IMR-90 (cell line): ENCODE measurements around the gene NPW. TPM values are rescaled to one million over a fixed set of nuclear protein-coding genes. Genes with fewer than 3 reads are reported as not detected.

Experiments
- ATAC-seq: fragments of 200-7000 bp; cut with Tn5 transposase; 2 replicates; pipeline ENCODE4 v1.9.1; 2020; ENCODE audit warnings: low read depth, mild to moderate bottlenecking, moderate library complexity
- BruUV-seq: library from RNA; stranded (reverse); fragments of 400-500 nt; replicated peaks from 2 replicates; lab custom pipeline; 2021; lab: Mats Ljungman, UMichigan
- CTCF ChIA-PET: fragments of 300-600 bp; formaldehyde crosslinking; extraction: SDS; loops from one replicate; lab custom pipeline; 2021; ENCODE audit warnings: antibody characterized with exemption; lab: Yijun Ruan, JAX
- POLR2A ChIA-PET: fragments of 300-600 bp; sonication (Branson Sonifier 250); formaldehyde crosslinking; loops from one replicate; lab custom pipeline; 2022; ENCODE audit warnings: antibody characterized with exemption; ENCODE audit not compliant: unreplicated experiment; lab: Charles Lee
- DNase-seq: peaks from one replicate; pipeline ENCODE4 v3.0.0; 2013
- H2AFZ ChIP-seq: replicated peaks from 2 replicates; pipeline ENCODE3; 2013; ENCODE audit warnings: low read length, mild to moderate bottlenecking; ENCODE audit not compliant: poor library complexity
- H2AK5ac ChIP-seq: 2 replicates; pipeline ENCODE4 v1.6.1; 2013; ENCODE audit warnings: low read depth, low read length, inconsistent platforms
- H2AK9ac ChIP-seq: replicated peaks from 2 replicates; pipeline ENCODE3; 2013; ENCODE audit warnings: mild to moderate bottlenecking, low read depth, low read length, moderate library complexity; ENCODE audit not compliant: poor library complexity
- H2BK120ac ChIP-seq: 2 replicates; pipeline ENCODE4 v1.6.1; 2013; ENCODE audit warnings: low read depth, low read length, inconsistent platforms
- H2BK15ac ChIP-seq: 3 replicates; pipeline ENCODE4 v1.6.1; 2013; ENCODE audit warnings: low read depth, low read length, inconsistent platforms
- H2BK20ac ChIP-seq: 2 replicates; pipeline ENCODE4 v1.6.1; 2013; ENCODE audit warnings: low read depth, mild to moderate bottlenecking, inconsistent platforms, low read length, moderate library complexity
- H2BK5ac ChIP-seq: 2 replicates; pipeline ENCODE4 v1.6.1; 2013; ENCODE audit warnings: mild to moderate bottlenecking, low read depth, low read length, inconsistent platforms; ENCODE audit not compliant: poor library complexity, severe bottlenecking
- H3K14ac ChIP-seq: replicated peaks from 2 replicates; pipeline ENCODE4 v1.6.1; 2013; ENCODE audit warnings: low read depth, low read length, inconsistent platforms
- H3K18ac ChIP-seq: 2 replicates; pipeline ENCODE4 v1.6.1; 2013; ENCODE audit warnings: low read depth, low read length, control low read depth
- H3K23ac ChIP-seq: 2 replicates; pipeline ENCODE4 v1.6.1; 2013; ENCODE audit warnings: low read depth, low read length, inconsistent platforms
- H3K27ac ChIP-seq: 2 replicates; pipeline ENCODE4 v1.5.1; 2013; ENCODE audit warnings: mild to moderate bottlenecking, control low read depth, low read length; ENCODE audit not compliant: insufficient read depth
- H3K27me3 ChIP-seq: 2 replicates; pipeline ENCODE4 v1.6.1; 2013; ENCODE audit warnings: low read length; ENCODE audit not compliant: control insufficient read depth, insufficient read depth
- H3K36me3 ChIP-seq: 2 replicates; pipeline ENCODE4 v1.6.1; 2013; ENCODE audit warnings: low read length, mixed read lengths; ENCODE audit not compliant: control insufficient read depth, insufficient read depth
- H3K4ac ChIP-seq: 2 replicates; pipeline ENCODE4 v1.6.1; 2013; ENCODE audit warnings: low read depth, low read length, inconsistent platforms
- H3K4me1 ChIP-seq: 2 replicates; pipeline ENCODE4 v1.6.1; 2013; ENCODE audit warnings: low read length, mixed read lengths; ENCODE audit not compliant: control insufficient read depth, insufficient read depth
- H3K4me2 ChIP-seq: 2 replicates; pipeline ENCODE4 v1.6.1; 2013; ENCODE audit warnings: low read depth, mild to moderate bottlenecking, control low read depth, low read length, moderate library complexity
- H3K4me3 ChIP-seq: 2 replicates; pipeline ENCODE4 v1.5.1; 2013; ENCODE audit warnings: low read depth, mild to moderate bottlenecking, control low read depth, low read length, moderate library complexity; ENCODE audit not compliant: insufficient read depth
- H3K56ac ChIP-seq: 2 replicates; pipeline ENCODE4 v1.6.1; 2013; ENCODE audit warnings: low read length, inconsistent platforms; ENCODE audit not compliant: insufficient read depth; ENCODE audit errors: extremely low read depth
- H3K79me1 ChIP-seq, 2 experiments: 2 replicates each; pipeline ENCODE4 v1.6.1; 2013; ENCODE audit warnings: low read length in 2 of 2, inconsistent platforms in 1 of 2, low read depth in 1 of 2
- H3K9ac ChIP-seq: 2 replicates; pipeline ENCODE4 v1.6.1; 2013; ENCODE audit warnings: low read depth, low read length, control low read depth
- H3K9me1 ChIP-seq: 2 replicates; pipeline ENCODE4 v1.6.1; 2013; ENCODE audit warnings: low read length, inconsistent platforms; ENCODE audit not compliant: insufficient read depth
- H3K9me3 ChIP-seq: 2 replicates; pipeline ENCODE4 v1.6.1; 2013; ENCODE audit warnings: low read length; ENCODE audit not compliant: control insufficient read depth, insufficient read depth
- H4K20me1 ChIP-seq: 2 replicates; pipeline ENCODE4 v1.6.1; 2013; ENCODE audit warnings: low read length, inconsistent platforms; ENCODE audit not compliant: insufficient read depth
- H4K5ac ChIP-seq: 2 replicates; pipeline ENCODE4 v1.6.1; 2013; ENCODE audit warnings: mild to moderate bottlenecking, low read depth, low read length, control low read depth
- H4K8ac ChIP-seq, 2 experiments: 2 replicates each; pipeline ENCODE4 v1.6.1; 2013; ENCODE audit warnings: low read depth in 2 of 2, low read length in 2 of 2, control low read depth in 1 of 2, inconsistent platforms in 1 of 2
- H4K91ac ChIP-seq: 2 replicates; pipeline ENCODE4 v1.6.1; 2013; ENCODE audit warnings: low read depth, low read length, inconsistent platforms; ENCODE audit not compliant: insufficient read depth
- CEBPB ChIP-seq: IDR thresholded peaks from 2 replicates; pipeline ENCODE4 v1.6.1; 2012; ENCODE audit warnings: low read depth, low read length, improper control_type of control experiment
- CHD1 ChIP-seq: IDR thresholded peaks from 2 replicates; pipeline ENCODE4 v1.6.1; 2012; ENCODE audit warnings: low read depth, low read length, improper control_type of control experiment
- FOS ChIP-seq: fragments of 150-350 bp; IDR thresholded peaks from 2 replicates; pipeline ENCODE4 v1.6.1; 2016; ENCODE audit warnings: low read depth, low read length
- MAFK ChIP-seq: IDR thresholded peaks from 2 replicates; pipeline ENCODE4 v1.6.1; 2012; ENCODE audit warnings: low read depth, low read length, improper control_type of control experiment
- MXI1 ChIP-seq: IDR thresholded peaks from 2 replicates; pipeline ENCODE4 v1.6.1; 2012; ENCODE audit warnings: low read depth, mild to moderate bottlenecking, low read length, moderate library complexity, borderline replicate concordance
- NFE2L2 ChIP-seq: fragments of 150-350 bp; IDR thresholded peaks from 2 replicates; pipeline ENCODE4 v1.6.1; 2016; ENCODE audit warnings: low read depth, mild to moderate bottlenecking, low read length
- POLR2A ChIP-seq: IDR thresholded peaks from 2 replicates; pipeline ENCODE4 v1.6.1; 2012; ENCODE audit warnings: mild to moderate bottlenecking, low read depth, low read length
- RCOR1 ChIP-seq: IDR thresholded peaks from 2 replicates; pipeline ENCODE4 v1.6.1; 2012; ENCODE audit warnings: mild to moderate bottlenecking, low read length, improper control_type of control experiment; ENCODE audit not compliant: insufficient replicate concordance
- whole genome bisulfite sequencing, 2 experiments: methylation state at CpG; one replicate each; pipeline versions ENCODE4 v1.1.5 to v1.1.7; 2013; ENCODE audit warnings: missing lambda C conversion rate in 2 of 2; ENCODE audit not compliant: insufficient read length in 1 of 2; ENCODE audit errors: extremely low coverage in 2 of 2; 5-methylcytosine and 5-hydroxymethylcytosine counted together
- dilution Hi-C: fragments of 300-500 bp; cut with HindIII; formaldehyde crosslinking; loops from one replicate; pipeline ENCODE4 v1.14.3; 2018; ENCODE audit warnings: low sequenced_read_pairs; ENCODE audit not compliant: unreplicated experiment
- in situ Hi-C: fragments of 300-500 bp; cut with MboI; formaldehyde crosslinking; loops from 3 replicates; pipeline ENCODE4 v1.14.3; 2019; ENCODE audit warnings: low sequenced_read_pairs, inconsistent platforms, mixed read lengths
- intact Hi-C: fragments of 100-400 bp; cut with micrococcal nuclease; formaldehyde crosslinking; loops from 2 replicates; pipeline ENCODE4 v1.10.0; 2022
- polyA plus RNA-seq, 3 experiments: library from polyadenylated mRNA; depleted of rRNA; stranded (reverse); fragments of >200 nt; gene quantifications; 2 replicates each; pipeline ENCODE4 v1.2.3, GENCODE V29; 2012; ENCODE audit warnings: low replicate concordance in 1 of 3
- total RNA-seq: library from RNA; depleted of rRNA; stranded (reverse); fragments of >200 nt; gene quantifications from 2 replicates; pipeline ENCODE4 v1.2.3, GENCODE V29; 2012
- TF ChIP-seq, protein P1 (sequence below): fragments of 150-350 bp; IDR thresholded peaks from 2 replicates; pipeline ENCODE4 v1.6.1; 2016; ENCODE audit warnings: low read depth, mild to moderate bottlenecking, low read length, moderate library complexity, borderline replicate concordance
- TF ChIP-seq, protein P2 (sequence below): fragments of 150-350 bp; IDR thresholded peaks from 2 replicates; pipeline ENCODE4 v1.6.1; 2017; ENCODE audit warnings: mild to moderate bottlenecking, antibody characterized with exemption, low read length, low read depth

NPW gene
- total and polyA plus RNA-seq, 2 of the 4 experiments (the other 2 are of a cell fraction), result 0.18 to 2.0 TPM

DNA sequence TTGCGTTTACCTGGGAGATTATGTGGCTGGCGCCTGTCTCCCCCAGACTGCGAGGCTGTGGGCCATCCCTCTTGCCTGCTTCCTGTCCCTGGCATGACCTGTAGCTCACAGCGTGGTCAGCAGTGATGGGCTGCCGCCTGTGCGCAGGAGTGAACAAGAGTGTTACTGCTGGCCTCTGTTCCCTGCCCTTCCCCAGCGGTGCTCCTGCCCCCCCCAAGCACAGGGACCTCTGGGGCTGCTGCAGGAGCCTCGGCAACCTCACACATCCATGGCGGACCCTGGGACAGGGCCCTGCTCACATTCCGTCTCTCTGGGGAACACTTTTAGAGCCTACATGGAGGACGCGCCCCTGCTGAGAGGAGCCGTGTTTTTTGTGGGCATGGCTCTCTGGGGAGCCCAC is 38.8 kb downstream of the NPW start:
- dilution Hi-C loops, result no loop called here
- no peak overlapping the region for H3K27ac ChIP-seq
- ATAC-seq (no peak), DNase-seq (no peak)
- CTCF ChIA-PET, result no interaction called here
- no peaks in the 10 kb centered on the region for H3K4me1 ChIP-seq
- H4K8ac ChIP-seq, result no peak overlapping the region
- in situ Hi-C loops, result no loop called here
- no peak overlapping the region for H3K23ac ChIP-seq
- H4K5ac ChIP-seq, result no peak overlapping the region
- no peak overlapping the region for H3K56ac ChIP-seq
- no peaks in the 10 kb centered on the region for H3K9me1 ChIP-seq
- no TSS peak for BruUV-seq
- no peak overlapping the region for H3K18ac ChIP-seq
- H3K14ac ChIP-seq, result no peak overlapping the region
- TF ChIP-seq, protein P1, sequence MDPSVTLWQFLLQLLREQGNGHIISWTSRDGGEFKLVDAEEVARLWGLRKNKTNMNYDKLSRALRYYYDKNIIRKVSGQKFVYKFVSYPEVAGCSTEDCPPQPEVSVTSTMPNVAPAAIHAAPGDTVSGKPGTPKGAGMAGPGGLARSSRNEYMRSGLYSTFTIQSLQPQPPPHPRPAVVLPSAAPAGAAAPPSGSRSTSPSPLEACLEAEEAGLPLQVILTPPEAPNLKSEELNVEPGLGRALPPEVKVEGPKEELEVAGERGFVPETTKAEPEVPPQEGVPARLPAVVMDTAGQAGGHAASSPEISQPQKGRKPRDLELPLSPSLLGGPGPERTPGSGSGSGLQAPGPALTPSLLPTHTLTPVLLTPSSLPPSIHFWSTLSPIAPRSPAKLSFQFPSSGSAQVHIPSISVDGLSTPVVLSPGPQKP, result no peak
- TF ChIP-seq POLR2A (no peak), MXI1 (no peak), NFE2L2 (no peak), FOS (no peak), CHD1 (no peak), RCOR1 (no peak), MAFK (no peak), CEBPB (no peak)
- TF ChIP-seq, protein P2, sequence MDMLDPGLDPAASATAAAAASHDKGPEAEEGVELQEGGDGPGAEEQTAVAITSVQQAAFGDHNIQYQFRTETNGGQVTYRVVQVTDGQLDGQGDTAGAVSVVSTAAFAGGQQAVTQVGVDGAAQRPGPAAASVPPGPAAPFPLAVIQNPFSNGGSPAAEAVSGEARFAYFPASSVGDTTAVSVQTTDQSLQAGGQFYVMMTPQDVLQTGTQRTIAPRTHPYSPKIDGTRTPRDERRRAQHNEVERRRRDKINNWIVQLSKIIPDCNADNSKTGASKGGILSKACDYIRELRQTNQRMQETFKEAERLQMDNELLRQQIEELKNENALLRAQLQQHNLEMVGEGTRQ, result no peak
- H3K4ac ChIP-seq, result no peak overlapping the region
- H2BK15ac ChIP-seq, result no peak overlapping the region
- no peak overlapping the region for H3K9ac ChIP-seq
- H3K9me3 ChIP-seq, result no peaks in the 10 kb centered on the region
- H4K91ac ChIP-seq, result no peak overlapping the region
- WGBS, 2 experiments, result 84% methylated on average over 9 of the region's 13 CpGs; no CpG with 5 or more reads in 1 of the 2 experiments
- no peak overlapping the region for H2BK20ac ChIP-seq
- H3K36me3 ChIP-seq, result peaks cover 63% of the 10 kb centered on the region
- no peak overlapping the region for H2BK5ac ChIP-seq
- H3K79me1 ChIP-seq, result peaks cover 0 to 17% of the 10 kb centered on the region in 2 experiments; a peak in 2 of 4 replicates
- no peak overlapping the region for H3K4me2 ChIP-seq
- intact Hi-C loops, result no loop called here
- POLR2A ChIA-PET, result no interaction called here
- H3K27me3 ChIP-seq, result no peaks in the 10 kb centered on the region
- H2AK5ac ChIP-seq, result no peak overlapping the region
- no peak overlapping the region for H2AK9ac ChIP-seq
- H3K4me3 ChIP-seq, result no peak overlapping the region
- no peaks in the 10 kb centered on the region; the same call in 1 of the 2 replicates for H4K20me1 ChIP-seq
- H2AFZ ChIP-seq, result no peak overlapping the region
- no peak overlapping the region for H2BK120ac ChIP-seq
